Measurements from ENCODE around the gene POLR2H. TPM values are rescaled to one million over a fixed set of nuclear protein-coding genes. Genes with fewer than 3 reads are reported as not detected.

POLR2H gene
- 165 and 169 TPM in 2 replicates for total RNA-seq (2014; rRNA removed; shearing (Covaris generic); ENCODE audit: low replicate concordance)

DNA sequence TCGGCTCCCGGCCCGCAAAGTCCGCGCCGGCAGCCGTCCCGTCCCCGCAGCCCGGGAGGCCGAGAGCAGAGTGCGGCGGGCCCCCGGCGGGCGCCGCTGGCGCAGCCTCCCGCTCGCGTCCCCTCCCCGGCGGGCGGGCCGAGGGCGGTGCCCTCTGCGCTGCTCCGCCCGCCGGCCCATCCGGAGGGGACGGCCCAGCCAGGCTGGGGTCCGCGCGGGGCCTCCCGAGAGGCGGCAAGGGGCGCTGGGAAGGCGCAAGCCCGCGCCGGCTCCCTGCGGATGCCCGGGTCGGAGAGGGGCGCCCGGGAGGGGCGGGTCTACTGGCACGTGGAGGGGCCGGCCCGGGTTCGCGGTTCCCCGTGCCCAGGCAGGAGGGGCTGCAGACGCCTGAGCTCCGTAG lies at the start of gene POLR2H, which contains the start of gene CLCN2:
POLR2H (plus strand) TSS at position 179 of the 400 bp plus-strand sequence. CDS start 1,783 bp downstream, outside the sequence.
CLCN2 (minus strand) TSS at position 74 of the 400 bp plus-strand sequence. CDS start 126 bp downstream, outside the sequence.
- H3K9ac ChIP-seq (ENCODE audit: low read length), result peak within 1 kb of the TSS; percentile 96
- peak within 1 kb of the TSS; percentile 74 for H3K4me2 ChIP-seq (ENCODE audit: low read depth, low read length, poor library complexity, severe bottlenecking)
- H3K36me3 ChIP-seq (ENCODE audit: insufficient read depth, low read length), result peaks cover 14% of the 10 kb centered on the region
- H3K27me3 ChIP-seq (ENCODE audit: low read length), result no peaks in the 10 kb centered on the region
- peaks cover 30% of the 10 kb centered on the region for H3K79me2 ChIP-seq (ENCODE audit: low read length)
- H3K9me3 ChIP-seq (ENCODE audit: low read length), result no peaks in the 10 kb centered on the region
- H3K4me1 ChIP-seq (ENCODE audit: low read length), result peaks cover 25% of the 10 kb centered on the region
- peak within 1 kb of the TSS; percentile 78 for H3K27ac ChIP-seq (ENCODE audit: low read length)
- DNase-seq, result peak; percentile 92
- H4K20me1 ChIP-seq (ENCODE audit: insufficient read depth, low read depth, low read length), result no peaks in the 10 kb centered on the region
- peak within 1 kb of the TSS; percentile 74 for H3K4me3 ChIP-seq (ENCODE audit: low read length)
- H2AFZ ChIP-seq (ENCODE audit: low read length), result peak within 1 kb of the TSS; percentile 62; the same call in 1 of the 2 replicates
- no peaks in the 10 kb centered on the region for H3K9me2 ChIP-seq (replicated peaks; ENCODE audit: insufficient read depth, low read length)

DNA sequence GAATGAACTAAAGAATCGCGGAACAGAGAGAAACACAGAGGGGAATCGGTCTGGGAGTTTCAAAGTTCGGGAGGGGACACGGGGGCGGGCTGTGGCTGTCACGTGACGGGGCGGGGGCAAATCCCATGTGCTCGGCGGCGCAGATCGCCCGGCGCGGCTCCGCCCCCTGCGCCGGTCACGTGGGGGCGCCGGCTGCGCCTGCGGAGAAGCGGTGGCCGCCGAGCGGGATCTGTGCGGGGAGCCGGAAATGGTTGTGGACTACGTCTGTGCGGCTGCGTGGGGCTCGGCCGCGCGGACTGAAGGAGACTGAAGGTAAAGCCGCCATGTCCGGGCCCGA lies 47.2 kb upstream of the POLR2H start, which contains the start of gene EIF4G1:
EIF4G1 (plus strand) TSS at position 244 of the 337 bp plus-strand sequence. CDS start 1,191 bp downstream, outside the sequence.
- Histone ChIP-seq H3K9me3 (ENCODE audit: low read length) (no peaks in the 10 kb centered on the region), H3K36me3 (ENCODE audit: insufficient read depth, low read length) (peaks cover 39% of the 10 kb centered on the region), H3K27ac (ENCODE audit: low read length) (peak within 1 kb of the TSS; percentile 86), H3K27me3 (ENCODE audit: low read length) (no peaks in the 10 kb centered on the region), H4K20me1 (ENCODE audit: insufficient read depth, low read depth, low read length) (peaks cover 44% of the 10 kb centered on the region), H2AFZ (ENCODE audit: low read length) (peak within 1 kb of the TSS; percentile 73; the same call in 1 of the 2 replicates), H3K4me3 (ENCODE audit: low read length) (peak within 1 kb of the TSS; percentile 98), H3K4me2 (ENCODE audit: low read depth, low read length, poor library complexity, severe bottlenecking) (peak within 1 kb of the TSS; percentile 95), H3K9me2 (replicated peaks; ENCODE audit: insufficient read depth, low read length) (no peaks in the 10 kb centered on the region), H3K79me2 (ENCODE audit: low read length) (peaks cover 47% of the 10 kb centered on the region), H3K9ac (ENCODE audit: low read length) (peak within 1 kb of the TSS; percentile 99), H3K4me1 (ENCODE audit: low read length) (peaks cover 32% of the 10 kb centered on the region)
- DNase-seq, result peak; percentile 98

DNA sequence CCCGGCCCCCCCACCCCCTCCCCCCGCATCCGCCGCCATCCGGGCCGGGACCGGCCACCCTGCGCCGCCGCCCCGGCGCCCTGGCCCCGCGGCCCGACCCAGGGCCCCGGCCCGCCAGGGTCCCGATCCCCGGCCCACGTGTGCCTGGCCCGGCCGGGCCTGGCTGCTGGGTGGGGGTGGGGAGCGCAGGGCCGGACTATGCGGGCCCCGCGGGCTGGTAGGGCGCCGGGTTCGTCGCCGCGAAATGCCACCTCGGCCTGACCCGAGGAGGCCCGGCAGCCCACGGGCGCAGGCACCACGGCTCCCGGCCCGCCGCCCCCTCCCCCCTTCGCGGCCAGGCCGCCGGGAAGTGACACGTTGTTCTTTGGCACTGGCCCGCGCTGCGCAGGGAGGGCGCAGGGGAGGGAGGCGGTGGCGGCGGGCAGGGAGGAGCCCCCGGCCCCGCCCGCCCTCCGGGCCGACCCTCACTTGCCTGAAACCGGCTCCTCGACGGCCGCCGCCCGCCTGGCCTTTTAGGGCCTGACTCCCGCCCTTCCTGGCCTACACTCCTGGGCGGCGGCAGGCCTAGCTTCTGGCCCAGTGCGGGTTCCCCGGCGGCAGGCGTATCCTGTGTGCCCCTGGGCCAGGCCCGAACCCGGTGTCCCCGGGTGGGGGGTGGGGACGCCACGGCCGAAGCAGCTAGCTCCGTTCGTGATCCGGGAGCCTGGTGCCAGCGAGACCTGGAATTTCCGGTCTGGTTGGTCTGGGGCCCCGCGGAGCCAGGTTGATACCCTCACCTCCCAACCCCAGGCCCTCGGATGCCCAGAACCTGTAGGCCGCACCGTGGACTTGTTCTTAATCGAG lies 46.6 kb upstream of the POLR2H start:
- H3K36me3 ChIP-seq (ENCODE audit: insufficient read depth, low read length), result peaks cover 44% of the 10 kb centered on the region
- H3K79me2 ChIP-seq (ENCODE audit: low read length), result peaks cover 52% of the 10 kb centered on the region
- peaks cover 32% of the 10 kb centered on the region for H3K4me1 ChIP-seq (ENCODE audit: low read length)
- H4K20me1 ChIP-seq (ENCODE audit: insufficient read depth, low read depth, low read length), result peaks cover 49% of the 10 kb centered on the region
- H3K27me3 ChIP-seq (ENCODE audit: low read length), result no peaks in the 10 kb centered on the region
- H3K9ac ChIP-seq (ENCODE audit: low read length), result peak overlapping the region; percentile 99
- H3K4me3 ChIP-seq (ENCODE audit: low read length), result peak overlapping the region; percentile 98
- H3K9me2 ChIP-seq (replicated peaks; ENCODE audit: insufficient read depth, low read length), result no peaks in the 10 kb centered on the region
- H3K27ac ChIP-seq (ENCODE audit: low read length), result peak overlapping the region; percentile 86
- H3K9me3 ChIP-seq (ENCODE audit: low read length), result no peaks in the 10 kb centered on the region
- peak; percentile 83 for DNase-seq
- no peak overlapping the region for H2AFZ ChIP-seq (ENCODE audit: low read length)
- peak overlapping the region; percentile 95 for H3K4me2 ChIP-seq (ENCODE audit: low read depth, low read length, poor library complexity, severe bottlenecking)

DNA sequence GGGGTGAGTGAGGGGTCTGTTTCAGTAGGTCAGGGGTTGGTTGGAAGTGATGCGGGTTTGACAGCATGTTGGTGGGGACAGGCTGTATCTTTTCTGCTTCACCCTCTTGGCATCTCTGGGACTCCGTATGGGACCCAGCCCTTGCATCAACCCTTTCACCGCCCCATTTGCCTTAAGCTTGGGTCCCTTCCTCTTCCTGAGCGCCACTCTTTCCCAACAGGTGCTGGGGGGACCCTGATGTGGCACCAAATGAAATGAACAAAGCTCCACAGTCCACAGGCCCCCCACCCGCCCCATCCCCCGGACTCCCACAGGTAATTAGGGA lies 46.0 kb upstream of the POLR2H start:
- H3K9ac ChIP-seq (ENCODE audit: low read length), result peak overlapping the region; percentile 99
- no peaks in the 10 kb centered on the region for H3K27me3 ChIP-seq (ENCODE audit: low read length)
- peak overlapping the region; percentile 95 for H3K4me2 ChIP-seq (ENCODE audit: low read depth, low read length, poor library complexity, severe bottlenecking)
- no peaks in the 10 kb centered on the region for H3K9me2 ChIP-seq (replicated peaks; ENCODE audit: insufficient read depth, low read length)
- DNase-seq, result peak; percentile 72
- H3K27ac ChIP-seq (ENCODE audit: low read length), result peak overlapping the region; percentile 86
- H4K20me1 ChIP-seq (ENCODE audit: insufficient read depth, low read depth, low read length), result peaks cover 54% of the 10 kb centered on the region
- H3K4me1 ChIP-seq (ENCODE audit: low read length), result peaks cover 32% of the 10 kb centered on the region
- peaks cover 57% of the 10 kb centered on the region for H3K79me2 ChIP-seq (ENCODE audit: low read length)
- no peak overlapping the region for H2AFZ ChIP-seq (ENCODE audit: low read length)
- peaks cover 48% of the 10 kb centered on the region for H3K36me3 ChIP-seq (ENCODE audit: insufficient read depth, low read length)
- no peaks in the 10 kb centered on the region for H3K9me3 ChIP-seq (ENCODE audit: low read length)
- peak overlapping the region; percentile 98 for H3K4me3 ChIP-seq (ENCODE audit: low read length)

DNA sequence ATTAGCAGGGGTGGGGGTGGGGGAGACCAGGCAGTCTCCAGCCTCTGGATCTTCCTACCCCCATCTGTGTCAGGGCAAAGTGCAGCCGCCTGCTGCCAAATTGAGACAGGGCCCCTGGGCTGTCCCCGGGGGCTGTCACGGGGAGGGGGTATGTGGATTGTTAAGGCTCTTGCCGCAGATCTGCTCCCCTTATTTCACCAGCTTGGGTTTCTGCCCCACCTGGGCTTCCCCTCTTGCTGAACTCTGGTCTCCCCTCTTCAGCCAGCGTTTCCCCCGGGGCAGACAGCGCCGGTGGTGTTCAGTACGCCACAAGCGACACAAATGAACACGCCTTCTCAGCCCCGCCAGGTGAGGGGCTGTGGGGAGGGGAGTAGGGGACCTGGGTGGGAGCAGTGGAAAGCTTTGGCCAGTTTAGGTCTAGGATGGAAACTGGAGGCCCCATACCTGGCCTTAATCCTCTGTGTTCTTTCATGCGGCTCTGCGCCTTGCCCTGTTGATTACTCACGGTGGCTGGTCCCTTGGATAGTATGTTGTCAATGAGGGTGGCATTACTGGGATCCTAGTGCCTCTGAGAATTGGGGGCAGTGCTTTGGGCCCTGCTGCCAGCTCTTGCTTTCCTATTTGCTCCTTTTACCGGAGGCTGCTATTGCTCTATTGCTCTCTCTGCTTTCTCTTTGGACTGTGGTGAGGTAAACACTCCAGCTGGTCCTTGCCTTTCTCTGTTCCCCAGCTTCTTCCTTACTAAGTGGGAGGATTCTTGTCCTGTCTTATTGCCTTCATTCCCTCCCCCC lies 45.4 kb upstream of the POLR2H start:
- Histone ChIP-seq H3K27me3 (ENCODE audit: low read length) (no peaks in the 10 kb centered on the region), H3K9ac (ENCODE audit: low read length) (peak overlapping the region; percentile 99), H2AFZ (ENCODE audit: low read length) (no peak overlapping the region), H3K36me3 (ENCODE audit: insufficient read depth, low read length) (peaks cover 54% of the 10 kb centered on the region), H3K4me2 (ENCODE audit: low read depth, low read length, poor library complexity, severe bottlenecking) (peak overlapping the region; percentile 95), H3K4me3 (ENCODE audit: low read length) (peak overlapping the region; percentile 98), H4K20me1 (ENCODE audit: insufficient read depth, low read depth, low read length) (peaks cover 60% of the 10 kb centered on the region), H3K79me2 (ENCODE audit: low read length) (peaks cover 63% of the 10 kb centered on the region), H3K9me2 (replicated peaks; ENCODE audit: insufficient read depth, low read length) (no peaks in the 10 kb centered on the region), H3K27ac (ENCODE audit: low read length) (peak overlapping the region; percentile 86), H3K9me3 (ENCODE audit: low read length) (no peaks in the 10 kb centered on the region), H3K4me1 (ENCODE audit: low read length) (peaks cover 32% of the 10 kb centered on the region)
- DNase-seq, result no peak

DNA sequence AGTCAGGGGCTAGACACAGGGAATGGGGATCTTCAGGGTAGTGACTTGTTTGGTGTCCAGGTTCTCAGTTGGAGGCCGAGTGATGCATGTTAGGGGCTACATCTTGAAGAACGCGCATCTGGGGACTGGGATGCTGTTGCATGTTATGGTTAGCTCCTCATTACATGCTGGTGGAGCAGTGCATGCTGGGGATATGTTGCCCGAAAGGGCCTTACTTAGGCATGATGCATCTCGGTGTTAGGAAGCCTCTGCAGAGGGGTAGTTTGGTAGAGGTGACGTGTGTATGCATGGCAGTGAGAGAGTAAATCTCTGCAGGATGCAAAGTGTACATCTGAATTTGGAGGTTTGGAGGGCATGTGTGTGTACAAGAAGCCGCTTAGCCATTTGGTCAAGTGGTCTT lies 44.7 kb upstream of the POLR2H start:
- no peaks in the 10 kb centered on the region for H3K27me3 ChIP-seq (ENCODE audit: low read length)
- peaks cover 70% of the 10 kb centered on the region for H3K79me2 ChIP-seq (ENCODE audit: low read length)
- H3K36me3 ChIP-seq (ENCODE audit: insufficient read depth, low read length), result peaks cover 61% of the 10 kb centered on the region
- H3K9me2 ChIP-seq (replicated peaks; ENCODE audit: insufficient read depth, low read length), result no peaks in the 10 kb centered on the region
- H3K27ac ChIP-seq (ENCODE audit: low read length), result no peak overlapping the region; the same call in 1 of the 2 replicates
- H4K20me1 ChIP-seq (ENCODE audit: insufficient read depth, low read depth, low read length), result peaks cover 67% of the 10 kb centered on the region
- peak overlapping the region; percentile 95 for H3K4me2 ChIP-seq (ENCODE audit: low read depth, low read length, poor library complexity, severe bottlenecking)
- H3K9ac ChIP-seq (ENCODE audit: low read length), result peak overlapping the region; percentile 99
- no peak for DNase-seq
- peak overlapping the region; percentile 98 for H3K4me3 ChIP-seq (ENCODE audit: low read length)
- H2AFZ ChIP-seq (ENCODE audit: low read length), result no peak overlapping the region
- peaks cover 32% of the 10 kb centered on the region for H3K4me1 ChIP-seq (ENCODE audit: low read length)
- no peaks in the 10 kb centered on the region for H3K9me3 ChIP-seq (ENCODE audit: low read length)

DNA sequence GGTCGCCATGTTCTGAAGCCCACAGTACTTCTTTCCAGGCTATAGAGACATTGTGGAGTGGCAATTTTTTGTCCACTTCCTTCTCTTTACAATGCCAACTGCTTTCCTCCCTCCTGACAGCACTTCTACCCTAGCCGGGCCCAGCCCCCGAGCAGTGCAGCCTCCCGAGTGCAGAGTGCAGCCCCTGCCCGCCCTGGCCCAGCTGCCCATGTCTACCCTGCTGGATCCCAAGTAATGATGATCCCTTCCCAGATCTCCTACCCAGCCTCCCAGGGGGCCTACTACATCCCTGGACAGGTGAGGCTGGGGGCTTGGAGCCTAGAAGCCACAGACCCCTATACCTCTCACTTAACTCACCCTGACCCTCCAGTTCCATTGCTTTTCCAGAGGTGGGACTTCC lies 44.3 kb upstream of the POLR2H start:
- no peak for DNase-seq
- no peaks in the 10 kb centered on the region for H3K9me3 ChIP-seq (ENCODE audit: low read length)
- no peaks in the 10 kb centered on the region for H3K9me2 ChIP-seq (replicated peaks; ENCODE audit: insufficient read depth, low read length)
- peaks cover 32% of the 10 kb centered on the region for H3K4me1 ChIP-seq (ENCODE audit: low read length)
- H3K27me3 ChIP-seq (ENCODE audit: low read length), result no peaks in the 10 kb centered on the region
- peaks cover 71% of the 10 kb centered on the region for H4K20me1 ChIP-seq (ENCODE audit: insufficient read depth, low read depth, low read length)
- peaks cover 65% of the 10 kb centered on the region for H3K36me3 ChIP-seq (ENCODE audit: insufficient read depth, low read length)
- H3K4me2 ChIP-seq (ENCODE audit: low read depth, low read length, poor library complexity, severe bottlenecking), result peak overlapping the region; percentile 95
- no peak overlapping the region for H3K27ac ChIP-seq (ENCODE audit: low read length)
- 0 out of 2 replicates have a peak overlapping the region, but pooled peaks have one; percentile 98 for H3K4me3 ChIP-seq (ENCODE audit: low read length)
- H3K9ac ChIP-seq (ENCODE audit: low read length), result peak overlapping the region; percentile 99; the same call in 1 of the 2 replicates
- H3K79me2 ChIP-seq (ENCODE audit: low read length), result peaks cover 74% of the 10 kb centered on the region
- no peak overlapping the region for H2AFZ ChIP-seq (ENCODE audit: low read length)

DNA sequence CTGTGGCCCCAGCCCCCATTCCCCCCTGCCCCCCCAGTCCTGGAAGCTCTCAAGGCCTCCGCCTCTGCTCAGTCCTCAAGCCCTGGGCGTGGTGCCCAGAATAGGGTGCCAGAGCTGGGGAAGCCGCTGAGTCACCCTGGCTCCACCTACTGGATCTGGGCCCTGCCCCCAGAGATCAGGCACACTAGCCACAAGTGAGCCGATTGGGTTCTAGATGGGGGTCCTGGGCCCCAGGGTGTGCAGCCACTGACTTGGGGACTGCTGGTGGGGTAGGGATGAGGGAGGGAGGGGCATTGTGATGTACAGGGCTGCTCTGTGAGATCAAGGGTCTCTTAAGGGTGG lies 41.4 kb upstream of the POLR2H start:
- no peak overlapping the region for H3K27ac ChIP-seq (ENCODE audit: low read length)
- peaks cover 92% of the 10 kb centered on the region for H3K36me3 ChIP-seq (ENCODE audit: insufficient read depth, low read length)
- H3K4me2 ChIP-seq (ENCODE audit: low read depth, low read length, poor library complexity, severe bottlenecking), result no peak overlapping the region
- H3K4me1 ChIP-seq (ENCODE audit: low read length), result peaks cover 26% of the 10 kb centered on the region
- H3K9me3 ChIP-seq (ENCODE audit: low read length), result no peaks in the 10 kb centered on the region
- H4K20me1 ChIP-seq (ENCODE audit: insufficient read depth, low read depth, low read length), result peaks cover 95% of the 10 kb centered on the region
- no peak overlapping the region for H3K9ac ChIP-seq (ENCODE audit: low read length)
- peaks cover 89% of the 10 kb centered on the region for H3K79me2 ChIP-seq (ENCODE audit: low read length)
- H3K9me2 ChIP-seq (replicated peaks; ENCODE audit: insufficient read depth, low read length), result no peaks in the 10 kb centered on the region
- H3K27me3 ChIP-seq (ENCODE audit: low read length), result no peaks in the 10 kb centered on the region
- no peak for DNase-seq
- no peak overlapping the region for H3K4me3 ChIP-seq (ENCODE audit: low read length)
- no peak overlapping the region for H2AFZ ChIP-seq (ENCODE audit: low read length)

Data from Karpas-422 (cell line).